DND-41 (cell line): ENCODE data around the gene ERBB2.

Source experiments
- ATAC-seq: fragments of 200-7000 bp; cut with Tn5 transposase; 3 replicates; pipeline ENCODE4 v1.9.1; 2021; ENCODE audit warnings: low read depth; ENCODE audit not compliant: insufficient read depth
- DNase-seq: peaks from one replicate; pipeline ENCODE4 v3.0.0-alpha.2; 2020
- H2AFZ ChIP-seq: 2 replicates; pipeline ENCODE4 v1.6.0; 2012; ENCODE audit warnings: low read depth, low read length
- H3K27ac ChIP-seq: 2 replicates; pipeline ENCODE4 v1.5.1; 2012; ENCODE audit warnings: low read length, inconsistent platforms
- H3K27me3 ChIP-seq: fragments of 200-600 bp; sonication (generic); 2 replicates; pipeline ENCODE4 v1.6.0; 2012; ENCODE audit warnings: low read length, mild to moderate bottlenecking, inconsistent platforms; ENCODE audit not compliant: insufficient read depth, poor library complexity
- H3K36me3 ChIP-seq: 2 replicates; pipeline ENCODE4 v1.5.1; 2012; ENCODE audit warnings: low read length, inconsistent platforms; ENCODE audit not compliant: insufficient read depth
- H3K4me1 ChIP-seq: 2 replicates; pipeline ENCODE4 v1.5.1; 2012; ENCODE audit warnings: mild to moderate bottlenecking, low read length; ENCODE audit not compliant: insufficient read depth
- H3K4me2 ChIP-seq: 2 replicates; pipeline ENCODE4 v1.6.0; 2012; ENCODE audit warnings: mild to moderate bottlenecking, moderate library complexity, low read length, inconsistent platforms; ENCODE audit not compliant: insufficient read depth
- H3K4me3 ChIP-seq, 2 experiments: fragments of 200-600 bp in 1 of 2; shearing (Covaris generic) in 1 of 2; 2 replicates each; pipeline ENCODE4 v1.5.1; 2012 to 2016; ENCODE audit warnings: inconsistent platforms in 2 of 2, low read length in 2 of 2, mild to moderate bottlenecking in 2 of 2, low read depth in 1 of 2, moderate library complexity in 1 of 2
- H3K79me2 ChIP-seq: 2 replicates; pipeline ENCODE4 v1.6.0; 2012; ENCODE audit warnings: low read length, inconsistent platforms; ENCODE audit not compliant: insufficient read depth
- H3K9ac ChIP-seq: 2 replicates; pipeline ENCODE4 v1.6.0; 2012; ENCODE audit warnings: low read depth, mild to moderate bottlenecking, inconsistent platforms, low read length, moderate library complexity
- H3K9me3 ChIP-seq: 2 replicates; pipeline ENCODE4 v1.5.1; 2012; ENCODE audit warnings: low read length, moderate library complexity, mild to moderate bottlenecking, inconsistent platforms; ENCODE audit not compliant: insufficient read depth, severe bottlenecking
- H4K20me1 ChIP-seq: 2 replicates; pipeline ENCODE4 v1.6.0; 2012; ENCODE audit warnings: low read length; ENCODE audit not compliant: insufficient read depth
- EZH2 ChIP-seq: IDR thresholded peaks from 3 replicates; pipeline ENCODE4 v1.6.1; 2012; ENCODE audit warnings: borderline replicate concordance, low read depth, mild to moderate bottlenecking, moderate library complexity, low read length, inconsistent platforms; ENCODE audit not compliant: severe bottlenecking
- TF ChIP-seq, protein P1 (sequence below): IDR thresholded peaks from 2 replicates; pipeline ENCODE4 v1.5.1; 2012; ENCODE audit warnings: borderline replicate concordance, low read length, moderate library complexity, mild to moderate bottlenecking; ENCODE audit not compliant: poor library complexity, severe bottlenecking; ENCODE audit errors: extremely low read depth

Gene ERBB2

DNA sequence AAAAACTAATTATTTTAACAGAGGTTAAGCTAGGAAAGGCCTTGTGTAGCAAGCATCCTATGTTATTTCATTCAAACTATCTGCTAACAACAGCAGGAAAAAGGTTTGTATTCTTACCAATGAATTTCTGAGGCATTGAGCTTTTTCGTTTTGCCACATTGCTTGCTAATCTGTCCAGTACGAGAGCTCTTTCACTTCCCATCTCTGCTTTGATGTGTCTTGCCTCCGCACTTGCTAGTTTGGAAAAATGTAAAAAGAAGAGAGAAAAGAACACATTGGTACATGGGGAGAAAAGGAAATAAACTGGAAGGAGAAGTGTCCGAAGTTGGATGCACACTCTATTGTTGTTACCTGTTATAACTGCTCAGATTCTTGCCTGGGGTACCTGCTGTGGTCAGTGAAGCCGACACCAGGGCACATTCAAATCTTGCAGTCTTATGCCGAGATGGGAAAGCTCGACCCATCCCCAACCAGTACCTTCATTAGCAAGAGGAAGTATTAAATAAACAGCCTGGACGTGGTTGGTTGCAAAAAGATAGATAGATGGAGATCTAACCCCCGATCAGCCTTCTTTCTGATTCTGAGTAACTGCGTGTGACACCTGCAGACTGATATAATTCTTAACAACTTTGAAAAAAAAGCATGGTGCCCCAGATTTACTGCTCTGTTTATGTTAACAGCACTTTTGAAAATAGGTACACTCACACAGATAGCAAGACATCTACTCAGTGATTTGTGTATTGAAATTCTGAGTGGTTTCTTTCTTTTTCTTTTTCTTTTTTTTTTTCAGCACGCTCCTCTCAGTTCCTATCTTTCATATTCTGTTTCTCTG lies 77.9 kb downstream of the ERBB2 start:
- ATAC-seq (no peak), DNase-seq (no peak)
- H3K4me3 ChIP-seq, result no peak overlapping the region
- H3K4me2 ChIP-seq, result no peak overlapping the region
- no peak overlapping the region for H3K9ac ChIP-seq
- H3K36me3 ChIP-seq, result no peaks in the 10 kb centered on the region
- TF ChIP-seq EZH2, result no peak
- TF ChIP-seq, protein P1, sequence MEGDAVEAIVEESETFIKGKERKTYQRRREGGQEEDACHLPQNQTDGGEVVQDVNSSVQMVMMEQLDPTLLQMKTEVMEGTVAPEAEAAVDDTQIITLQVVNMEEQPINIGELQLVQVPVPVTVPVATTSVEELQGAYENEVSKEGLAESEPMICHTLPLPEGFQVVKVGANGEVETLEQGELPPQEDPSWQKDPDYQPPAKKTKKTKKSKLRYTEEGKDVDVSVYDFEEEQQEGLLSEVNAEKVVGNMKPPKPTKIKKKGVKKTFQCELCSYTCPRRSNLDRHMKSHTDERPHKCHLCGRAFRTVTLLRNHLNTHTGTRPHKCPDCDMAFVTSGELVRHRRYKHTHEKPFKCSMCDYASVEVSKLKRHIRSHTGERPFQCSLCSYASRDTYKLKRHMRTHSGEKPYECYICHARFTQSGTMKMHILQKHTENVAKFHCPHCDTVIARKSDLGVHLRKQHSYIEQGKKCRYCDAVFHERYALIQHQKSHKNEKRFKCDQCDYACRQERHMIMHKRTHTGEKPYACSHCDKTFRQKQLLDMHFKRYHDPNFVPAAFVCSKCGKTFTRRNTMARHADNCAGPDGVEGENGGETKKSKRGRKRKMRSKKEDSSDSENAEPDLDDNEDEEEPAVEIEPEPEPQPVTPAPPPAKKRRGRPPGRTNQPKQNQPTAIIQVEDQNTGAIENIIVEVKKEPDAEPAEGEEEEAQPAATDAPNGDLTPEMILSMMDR, result no peak
- H3K9me3 ChIP-seq, result no peaks in the 10 kb centered on the region
- H3K27me3 ChIP-seq, result peaks cover 7% of the 10 kb centered on the region
- H3K79me2 ChIP-seq, result no peaks in the 10 kb centered on the region
- no peak overlapping the region for H2AFZ ChIP-seq
- no peaks in the 10 kb centered on the region for H4K20me1 ChIP-seq
- no peak overlapping the region for H3K27ac ChIP-seq
- H3K4me1 ChIP-seq, result peaks cover 15% of the 10 kb centered on the region
